PC-9 (cell line): Measurements from ENCODE around the gene PRKCA.

Experiments used
- EZH2 ChIP-seq: fragments of 200-600 bp; sonication (generic); IDR thresholded peaks from 2 replicates; pipeline ENCODE4 v1.8.0; 2017; ENCODE audit warnings: antibody characterized with exemption, low read depth
- TF ChIP-seq, protein P1 (sequence below): fragments of 200-600 bp; sonication (generic); conservative IDR thresholded peaks from 2 replicates; pipeline ENCODE4 v1.6.1; 2017; ENCODE audit warnings: mixed run types, antibody characterized with exemption, mild to moderate bottlenecking, moderate library complexity

DNA sequence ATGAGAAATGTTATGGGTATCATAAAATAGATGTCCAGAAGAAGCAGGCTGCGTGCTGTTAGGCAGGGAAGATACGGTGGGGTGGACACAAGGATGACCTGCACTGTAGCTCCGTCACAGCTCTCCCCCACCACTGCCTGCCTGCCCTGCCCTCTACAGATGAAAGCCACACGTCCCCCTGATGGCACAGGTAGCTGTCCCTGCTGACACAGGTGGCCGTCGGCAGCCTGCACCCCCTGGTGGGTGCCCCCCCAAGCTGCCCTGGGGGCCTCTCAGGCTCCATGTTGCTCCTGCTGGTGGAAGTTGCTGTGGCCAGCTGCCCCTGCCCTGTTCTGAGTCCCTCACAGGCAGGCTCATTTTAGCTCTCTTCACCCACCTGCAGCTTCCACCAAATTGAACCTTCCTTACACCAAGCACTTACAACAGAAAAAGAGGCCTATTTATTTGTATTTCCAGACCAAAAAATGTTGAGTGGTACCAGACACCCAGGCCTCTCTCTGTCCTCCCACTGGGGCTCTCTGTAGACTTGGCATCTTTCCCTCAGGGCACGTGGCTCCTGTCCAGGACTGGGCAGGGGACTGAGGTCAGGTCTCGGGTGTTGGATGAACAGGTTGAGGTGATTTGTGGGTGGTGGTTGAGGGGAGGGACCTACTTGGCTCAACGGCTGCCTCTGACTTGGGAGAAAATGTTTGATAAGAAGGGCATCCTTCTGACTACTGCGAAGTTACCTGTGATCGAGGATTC is 482.4 kb downstream of the PRKCA start:
- no peak for TF ChIP-seq EZH2
- TF ChIP-seq, protein P1, sequence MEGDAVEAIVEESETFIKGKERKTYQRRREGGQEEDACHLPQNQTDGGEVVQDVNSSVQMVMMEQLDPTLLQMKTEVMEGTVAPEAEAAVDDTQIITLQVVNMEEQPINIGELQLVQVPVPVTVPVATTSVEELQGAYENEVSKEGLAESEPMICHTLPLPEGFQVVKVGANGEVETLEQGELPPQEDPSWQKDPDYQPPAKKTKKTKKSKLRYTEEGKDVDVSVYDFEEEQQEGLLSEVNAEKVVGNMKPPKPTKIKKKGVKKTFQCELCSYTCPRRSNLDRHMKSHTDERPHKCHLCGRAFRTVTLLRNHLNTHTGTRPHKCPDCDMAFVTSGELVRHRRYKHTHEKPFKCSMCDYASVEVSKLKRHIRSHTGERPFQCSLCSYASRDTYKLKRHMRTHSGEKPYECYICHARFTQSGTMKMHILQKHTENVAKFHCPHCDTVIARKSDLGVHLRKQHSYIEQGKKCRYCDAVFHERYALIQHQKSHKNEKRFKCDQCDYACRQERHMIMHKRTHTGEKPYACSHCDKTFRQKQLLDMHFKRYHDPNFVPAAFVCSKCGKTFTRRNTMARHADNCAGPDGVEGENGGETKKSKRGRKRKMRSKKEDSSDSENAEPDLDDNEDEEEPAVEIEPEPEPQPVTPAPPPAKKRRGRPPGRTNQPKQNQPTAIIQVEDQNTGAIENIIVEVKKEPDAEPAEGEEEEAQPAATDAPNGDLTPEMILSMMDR: no peak
